HepG2 (cell line): ENCODE measurements around the gene NXN. TPM values are rescaled to one million over a fixed set of nuclear protein-coding genes. Genes with fewer than 3 reads are reported as not detected.
A peak's percentile ranks its signal among the peaks of the same experiment; 100 is the strongest.

ENCODE experiments used
- ARNT ChIP-seq: fragments of 450-650 bp; IDR thresholded peaks from 2 replicates; pipeline ENCODE4 v1.6.1; 2017
- BRCA1 ChIP-seq: sonication (generic); formaldehyde crosslinking; IDR thresholded peaks from 2 replicates; pipeline ENCODE4 v1.4.0; 2020; ENCODE audit warnings: missing genetic modification reagents
- CHD2 ChIP-seq: IDR thresholded peaks from 2 replicates; pipeline ENCODE4 v1.6.1; 2011; ENCODE audit warnings: low read depth, low read length, improper control_type of control experiment
- HDAC2 ChIP-seq: sonication (generic); formaldehyde crosslinking; IDR thresholded peaks from 2 replicates; pipeline ENCODE4 v1.4.0; 2020; ENCODE audit warnings: missing genetic modification reagents
- NFE2L1 ChIP-seq: sonication (generic); formaldehyde crosslinking; IDR thresholded peaks from 2 replicates; pipeline ENCODE4 v1.4.0; 2020; ENCODE audit warnings: missing genetic modification reagents, mild to moderate bottlenecking, borderline replicate concordance
- PHB2 ChIP-seq: fragments of 450-650 bp; IDR thresholded peaks from 2 replicates; pipeline ENCODE4 v1.6.1; 2018; ENCODE audit not compliant: partially characterized antibody
- REXO4 ChIP-seq: sonication (generic); formaldehyde crosslinking; IDR thresholded peaks from 2 replicates; pipeline ENCODE4 v1.8.0; 2022; ENCODE audit warnings: missing genetic modification reagents, mild to moderate bottlenecking, borderline replicate concordance
- RFXAP ChIP-seq: sonication (generic); formaldehyde crosslinking; IDR thresholded peaks from 2 replicates; pipeline ENCODE4 v1.4.0; 2020; ENCODE audit warnings: missing genetic modification reagents, borderline replicate concordance
- SAP130 ChIP-seq: IDR thresholded peaks from 2 replicates; pipeline ENCODE4 v1.6.1; 2016; ENCODE audit warnings: low read depth
- SNRNP70 ChIP-seq: fragments of 200-400 bp; formaldehyde crosslinking; IDR thresholded peaks from 2 replicates; pipeline ENCODE4 v1.6.1; 2017; ENCODE audit warnings: mild to moderate bottlenecking, low read depth, low read length, moderate library complexity
- ZBTB7B ChIP-seq: sonication (generic); formaldehyde crosslinking; IDR thresholded peaks from 2 replicates; pipeline ENCODE4 v1.4.0; 2020; ENCODE audit warnings: missing genetic modification reagents
- ZMYM4 ChIP-seq: sonication (generic); formaldehyde crosslinking; IDR thresholded peaks from 2 replicates; pipeline ENCODE4 v1.8.1; 2023; ENCODE audit warnings: mild to moderate bottlenecking, missing genetic modification reagents
- ZNF224 ChIP-seq: sonication (generic); formaldehyde crosslinking; IDR thresholded peaks from 2 replicates; pipeline ENCODE4 v1.5.0; 2020; ENCODE audit warnings: mild to moderate bottlenecking, missing genetic modification reagents
- ZNF543 ChIP-seq: sonication (generic); formaldehyde crosslinking; IDR thresholded peaks from 2 replicates; pipeline ENCODE4 v1.4.0; 2020; ENCODE audit warnings: mild to moderate bottlenecking, missing genetic modification reagents
- ZNF567 ChIP-seq: sonication (generic); formaldehyde crosslinking; IDR thresholded peaks from 2 replicates; pipeline ENCODE4 v1.8.1; 2023; ENCODE audit warnings: mild to moderate bottlenecking, missing genetic modification reagents, borderline replicate concordance
- ZNF775 ChIP-seq: sonication (generic); formaldehyde crosslinking; IDR thresholded peaks from 2 replicates; pipeline ENCODE4 v1.4.0; 2020; ENCODE audit warnings: missing genetic modification reagents, mild to moderate bottlenecking, moderate library complexity, borderline replicate concordance
- ZNF841 ChIP-seq: sonication (generic); formaldehyde crosslinking; IDR thresholded peaks from 2 replicates; pipeline ENCODE4 v1.8.1; 2023; ENCODE audit warnings: missing genetic modification reagents, borderline replicate concordance
- polyA plus RNA-seq, 8 experiments: library from polyadenylated mRNA; depleted of rRNA in 3 of 8; stranded (reverse) in 7 of 8; unstranded in 1 of 8; fragments of >200 nt; fragmentation: Illumina TruSeq in 4 of 8; extraction: Trizol in 4 of 8; gene quantifications; 2 replicates each; pipeline versions ENCODE4 v1.2.1 to v1.2.3, GENCODE V29; 2011 to 2016; ENCODE audit warnings: low read depth in 4 of 8, missing spikeins in 1 of 8, mixed read lengths in 1 of 8; ENCODE audit not compliant: insufficient read depth in 1 of 8
- total RNA-seq, 5 experiments: library from RNA; depleted of rRNA; stranded (reverse); fragments of >200 nt; fragmentation: Illumina TruSeq; extraction: Trizol; gene quantifications; 2 replicates each; pipeline ENCODE4 v1.2.3, GENCODE V29; 2016; ENCODE audit warnings: low read depth in 1 of 5
- TF ChIP-seq, protein P1 (sequence below): sonication (generic); formaldehyde crosslinking; IDR thresholded peaks from 2 replicates; pipeline ENCODE4 v1.4.0; 2020; ENCODE audit warnings: missing genetic modification reagents, borderline replicate concordance
- TF ChIP-seq, protein P2 (sequence below): sonication (generic); formaldehyde crosslinking; conservative IDR thresholded peaks from 2 replicates; pipeline ENCODE4 v1.8.0; 2022; ENCODE audit warnings: mild to moderate bottlenecking, moderate library complexity, missing genetic modification reagents

Gene NXN
- total and polyA plus RNA-seq, 2 of the 13 experiments (the other 11 are each of a cell fraction or from before 2014, with no cell fraction given): 22.2 to 24.3 TPM

DNA sequence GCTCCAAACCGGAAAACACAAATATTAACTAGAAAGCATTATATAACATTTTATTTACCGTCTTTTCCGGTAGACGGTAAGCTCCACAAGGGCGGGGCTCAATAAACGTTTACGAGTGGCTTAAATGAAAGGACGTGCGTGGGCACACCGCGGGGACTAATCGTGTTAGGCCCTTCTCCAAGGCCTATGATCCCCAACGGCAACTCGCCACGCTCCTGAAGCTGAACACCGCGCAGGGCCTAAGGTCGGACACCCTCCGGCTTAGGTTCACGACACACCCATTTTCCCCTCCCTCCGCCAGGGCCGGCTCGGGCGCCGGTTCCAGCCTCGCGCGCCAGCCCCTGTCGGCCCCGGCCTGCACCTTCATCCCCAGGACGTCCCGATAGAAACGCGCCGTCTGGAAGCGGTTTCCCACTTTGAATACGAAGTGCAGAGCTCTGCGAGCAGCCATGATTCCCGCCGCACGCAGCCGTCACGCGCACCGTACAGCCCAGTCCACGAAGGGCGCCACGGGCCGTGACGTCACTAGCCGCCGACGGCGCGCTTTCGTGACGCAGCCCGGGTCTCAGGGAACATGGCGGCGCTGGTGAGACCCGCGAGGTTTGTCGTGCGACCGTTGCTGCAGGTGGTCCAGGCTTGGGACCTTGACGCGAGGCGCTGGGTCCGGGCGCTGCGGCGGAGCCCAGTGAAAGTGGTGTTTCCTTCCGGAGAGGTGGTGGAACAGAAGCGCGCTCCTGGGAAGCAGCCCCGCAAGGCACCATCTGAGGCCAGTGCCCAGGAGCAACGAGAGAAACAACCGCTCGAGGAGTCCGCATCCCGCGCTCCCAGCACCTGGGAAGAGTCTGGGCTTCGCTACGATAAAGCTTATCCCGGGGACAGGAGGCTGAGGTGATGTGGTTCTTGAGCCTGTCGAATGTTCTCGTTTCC is 197.5 kb downstream of the NXN start, which contains the start of the genes GLOD4 and MRM3 (continued):
- TF ChIP-seq, protein P1, sequence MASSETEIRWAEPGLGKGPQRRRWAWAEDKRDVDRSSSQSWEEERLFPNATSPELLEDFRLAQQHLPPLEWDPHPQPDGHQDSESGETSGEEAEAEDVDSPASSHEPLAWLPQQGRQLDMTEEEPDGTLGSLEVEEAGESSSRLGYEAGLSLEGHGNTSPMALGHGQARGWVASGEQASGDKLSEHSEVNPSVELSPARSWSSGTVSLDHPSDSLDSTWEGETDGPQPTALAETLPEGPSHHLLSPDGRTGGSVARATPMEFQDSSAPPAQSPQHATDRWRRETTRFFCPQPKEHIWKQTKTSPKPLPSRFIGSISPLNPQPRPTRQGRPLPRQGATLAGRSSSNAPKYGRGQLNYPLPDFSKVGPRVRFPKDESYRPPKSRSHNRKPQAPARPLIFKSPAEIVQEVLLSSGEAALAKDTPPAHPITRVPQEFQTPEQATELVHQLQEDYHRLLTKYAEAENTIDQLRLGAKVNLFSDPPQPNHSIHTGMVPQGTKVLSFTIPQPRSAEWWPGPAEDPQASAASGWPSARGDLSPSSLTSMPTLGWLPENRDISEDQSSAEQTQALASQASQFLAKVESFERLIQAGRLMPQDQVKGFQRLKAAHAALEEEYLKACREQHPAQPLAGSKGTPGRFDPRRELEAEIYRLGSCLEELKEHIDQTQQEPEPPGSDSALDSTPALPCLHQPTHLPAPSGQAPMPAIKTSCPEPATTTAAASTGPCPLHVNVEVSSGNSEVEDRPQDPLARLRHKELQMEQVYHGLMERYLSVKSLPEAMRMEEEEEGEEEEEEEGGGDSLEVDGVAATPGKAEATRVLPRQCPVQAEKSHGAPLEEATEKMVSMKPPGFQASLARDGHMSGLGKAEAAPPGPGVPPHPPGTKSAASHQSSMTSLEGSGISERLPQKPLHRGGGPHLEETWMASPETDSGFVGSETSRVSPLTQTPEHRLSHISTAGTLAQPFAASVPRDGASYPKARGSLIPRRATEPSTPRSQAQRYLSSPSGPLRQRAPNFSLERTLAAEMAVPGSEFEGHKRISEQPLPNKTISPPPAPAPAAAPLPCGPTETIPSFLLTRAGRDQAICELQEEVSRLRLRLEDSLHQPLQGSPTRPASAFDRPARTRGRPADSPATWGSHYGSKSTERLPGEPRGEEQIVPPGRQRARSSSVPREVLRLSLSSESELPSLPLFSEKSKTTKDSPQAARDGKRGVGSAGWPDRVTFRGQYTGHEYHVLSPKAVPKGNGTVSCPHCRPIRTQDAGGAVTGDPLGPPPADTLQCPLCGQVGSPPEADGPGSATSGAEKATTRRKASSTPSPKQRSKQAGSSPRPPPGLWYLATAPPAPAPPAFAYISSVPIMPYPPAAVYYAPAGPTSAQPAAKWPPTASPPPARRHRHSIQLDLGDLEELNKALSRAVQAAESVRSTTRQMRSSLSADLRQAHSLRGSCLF (CRISPR knock-in tag): no peak
- TF ChIP-seq ZNF775 (CRISPR knock-in tag) (0 out of 2 replicates have a peak, but pooled peaks have one; percentile 53), HDAC2 (CRISPR knock-in tag) (peak; percentile 97), ZBTB7B (CRISPR knock-in tag) (peak; percentile 73; the same call in 1 of the 2 replicates), ZNF841 (CRISPR knock-in tag) (no peak), ZNF224 (no peak), SAP130 (CRISPR knock-in tag) (peak; percentile 98), ZNF543 (CRISPR knock-in tag) (peak; percentile 89), ZMYM4 (CRISPR knock-in tag) (peak; percentile 82), CHD2 (peak; percentile 83), ARNT (no peak), RFXAP (no peak; the same call in 1 of the 2 replicates), ZNF567 (CRISPR knock-in tag) (no peak; the same call in 1 of the 2 replicates), BRCA1 (CRISPR knock-in tag) (no peak), PHB2 (no peak), SNRNP70 (no peak), NFE2L1 (CRISPR knock-in tag) (peak; percentile 42; the same call in 1 of the 2 replicates), REXO4 (no peak)
- TF ChIP-seq, protein P2, sequence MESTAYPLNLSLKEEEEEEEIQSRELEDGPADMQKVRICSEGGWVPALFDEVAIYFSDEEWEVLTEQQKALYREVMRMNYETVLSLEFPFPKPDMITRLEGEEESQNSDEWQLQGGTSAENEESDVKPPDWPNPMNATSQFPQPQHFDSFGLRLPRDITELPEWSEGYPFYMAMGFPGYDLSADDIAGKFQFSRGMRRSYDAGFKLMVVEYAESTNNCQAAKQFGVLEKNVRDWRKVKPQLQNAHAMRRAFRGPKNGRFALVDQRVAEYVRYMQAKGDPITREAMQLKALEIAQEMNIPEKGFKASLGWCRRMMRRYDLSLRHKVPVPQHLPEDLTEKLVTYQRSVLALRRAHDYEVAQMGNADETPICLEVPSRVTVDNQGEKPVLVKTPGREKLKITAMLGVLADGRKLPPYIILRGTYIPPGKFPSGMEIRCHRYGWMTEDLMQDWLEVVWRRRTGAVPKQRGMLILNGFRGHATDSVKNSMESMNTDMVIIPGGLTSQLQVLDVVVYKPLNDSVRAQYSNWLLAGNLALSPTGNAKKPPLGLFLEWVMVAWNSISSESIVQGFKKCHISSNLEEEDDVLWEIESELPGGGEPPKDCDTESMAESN (CRISPR knock-in tag): peak; percentile 94
